CD4-positive, alpha-beta T cell (primary cell): ENCODE results near the gene EPHB4. TPM values are rescaled to one million over a fixed set of nuclear protein-coding genes. Genes with fewer than 3 reads are reported as not detected.
A peak's percentile ranks its signal among the peaks of the same experiment; 100 is the strongest.

Source experiments
- ATAC-seq: fragments of 200-7000 bp; cut with Tn5 transposase; one replicate; pipeline ENCODE4 v1.10.0; 2022; ENCODE audit warnings: mild to moderate bottlenecking; ENCODE audit not compliant: poor library complexity
- CTCF ChIA-PET: fragments of 350-600 bp; sonication (Branson Sonifier 250); formaldehyde crosslinking; loops from one replicate; lab custom pipeline; 2021; ENCODE audit warnings: antibody characterized with exemption, inconsistent platforms; lab: Charles Lee
- POLR2A ChIA-PET: fragments of 350-600 bp; sonication (Branson Sonifier 250); formaldehyde crosslinking; loops from one replicate; lab custom pipeline; 2021; ENCODE audit warnings: antibody characterized with exemption, inconsistent platforms; lab: Charles Lee
- DNase-seq, 14 experiments: peaks; one replicate each; pipeline ENCODE4 v3.0.0-alpha.2; 2013 to 2020; ENCODE audit warnings: mixed read lengths in 2 of 14
- H3K27ac ChIP-seq, 2 donors: one replicate each; pipeline versions ENCODE4 v1.5.1 to v1.7.0; 2013; ENCODE audit warnings: low read length in 2 of 2, low read depth in 1 of 2, mild to moderate bottlenecking in 1 of 2
- H3K27me3 ChIP-seq, 2 experiments: 1 replicate in 1 of 2; 2 replicates in 1 of 2; pipeline versions ENCODE4 v1.6.1 to v1.7.0; 2013; ENCODE audit warnings: low read length in 2 of 2, control low read depth in 1 of 2, mild to moderate bottlenecking in 1 of 2, moderate library complexity in 1 of 2; ENCODE audit not compliant: insufficient read depth in 2 of 2, control insufficient read depth in 1 of 2
- H3K36me3 ChIP-seq: one replicate; pipeline ENCODE4 v1.6.1; 2013; ENCODE audit warnings: low read length, control low read depth; ENCODE audit not compliant: insufficient read depth
- H3K4me1 ChIP-seq: one replicate; pipeline ENCODE4 v1.6.1; 2013; ENCODE audit warnings: low read length, control low read depth; ENCODE audit not compliant: insufficient read depth
- H3K4me3 ChIP-seq: one replicate; pipeline ENCODE4 v1.5.1; 2013; ENCODE audit warnings: mild to moderate bottlenecking, low read length, moderate library complexity
- H3K9me3 ChIP-seq, 2 experiments: 1 replicate in 1 of 2; 2 replicates in 1 of 2; pipeline versions ENCODE4 v1.6.1 to v1.7.0; 2013; ENCODE audit warnings: low read length in 2 of 2, mild to moderate bottlenecking in 2 of 2, control low read depth in 1 of 2, moderate library complexity in 1 of 2; ENCODE audit not compliant: control insufficient read depth in 1 of 2, insufficient read depth in 1 of 2
- H3K27ac Mint-ChIP-seq: one replicate; pipeline ENCODE4 v1.8.0; 2020; ENCODE audit warnings: mixed read lengths
- H3K27me3 Mint-ChIP-seq: one replicate; pipeline ENCODE4 v1.8.0; 2021; ENCODE audit warnings: mixed read lengths
- H3K36me3 Mint-ChIP-seq: one replicate; pipeline ENCODE4 v1.8.0; 2021; ENCODE audit warnings: low read depth, mixed read lengths
- H3K4me1 Mint-ChIP-seq: one replicate; pipeline ENCODE4 v1.8.0; 2021; ENCODE audit warnings: low read depth, mixed read lengths
- H3K4me3 Mint-ChIP-seq: one replicate; pipeline ENCODE4 v1.8.0; 2020; ENCODE audit warnings: mild to moderate bottlenecking, mixed read lengths
- H3K9me3 Mint-ChIP-seq: one replicate; pipeline ENCODE4 v1.8.0; 2020; ENCODE audit warnings: mixed read lengths
- CTCF ChIP-seq: fragments of 200-600 bp; IDR thresholded peaks from one replicate; pipeline ENCODE4 v1.8.0; 2022; ENCODE audit warnings: antibody characterized with exemption, mild to moderate bottlenecking
- intact Hi-C, 2 experiments: fragments of 100-400 bp; cut with DNase I in 1 of 2; cut with micrococcal nuclease in 1 of 2; formaldehyde crosslinking; loops; one replicate each; pipeline versions ENCODE4 v1.15.1 to v1.9.0; 2023 to 2025; cut with DNase I, micrococcal nuclease
- total RNA-seq, 174 experiments: library from RNA in 2 of 174; stranded (reverse) in 2 of 174; gene quantifications; one replicate each; pipeline ENCODE4 v1.2.3 and lab custom pipeline; 2021 to 2026

The EPHB4 gene
- total RNA-seq, 2 experiments from 2014 or later: 8.4 to 8.9 TPM

GRCh38 chr7:100786323-100786722 is 41.0 kb downstream of the EPHB4 start:
- Histone ChIP-seq H3K9me3 (peaks cover 0 to 9% of the 10 kb centered on the region in 2 experiments), H3K4me1 (no peaks in the 10 kb centered on the region), H3K36me3 (no peaks in the 10 kb centered on the region), H3K27ac (no peak overlapping the region), H3K27me3 (peaks cover 0 to 7% of the 10 kb centered on the region in 2 experiments), H3K4me3 (no peak overlapping the region)
- H3K27ac Mint-ChIP-seq: no peak overlapping the region
- H3K27me3 Mint-ChIP-seq: peaks cover 22% of the 10 kb centered on the region
- no peaks in the 10 kb centered on the region for H3K9me3 Mint-ChIP-seq
- peaks cover 4% of the 10 kb centered on the region for H3K4me1 Mint-ChIP-seq
- ChIA-PET POLR2A (no interaction called here), CTCF (no interaction called here)
- ATAC-seq: no peak
- intact Hi-C loops: no loop called here
- H3K4me3 Mint-ChIP-seq: no peak overlapping the region
- no peak for DNase-seq
- H3K36me3 Mint-ChIP-seq: no peaks in the 10 kb centered on the region
- TF ChIP-seq CTCF: no peak

GRCh38 chr7:100785878-100786277 is 41.4 kb downstream of the EPHB4 start:
- Histone ChIP-seq H3K36me3 (no peaks in the 10 kb centered on the region), H3K4me1 (no peaks in the 10 kb centered on the region), H3K9me3 (peaks cover 0 to 9% of the 10 kb centered on the region in 2 experiments), H3K27ac (no peak overlapping the region), H3K4me3 (no peak overlapping the region), H3K27me3 (peaks cover 0 to 7% of the 10 kb centered on the region in 2 experiments)
- ATAC-seq: peak; percentile 32
- DNase-seq: no peak
- H3K9me3 Mint-ChIP-seq: no peaks in the 10 kb centered on the region
- H3K4me3 Mint-ChIP-seq: no peak overlapping the region
- H3K4me1 Mint-ChIP-seq: peaks cover 4% of the 10 kb centered on the region
- H3K27ac Mint-ChIP-seq: no peak overlapping the region
- H3K27me3 Mint-ChIP-seq: peaks cover 22% of the 10 kb centered on the region
- intact Hi-C loops: no loop called here
- TF ChIP-seq CTCF: no peak
- H3K36me3 Mint-ChIP-seq: no peaks in the 10 kb centered on the region
- ChIA-PET POLR2A (no interaction called here), CTCF (no interaction called here)

GRCh38 chr7:100783804-100784203 is 43.5 kb downstream of the EPHB4 start:
- ChIA-PET POLR2A (no interaction called here), CTCF (no interaction called here)
- DNase-seq (no peak), ATAC-seq (no peak)
- no peak overlapping the region for H3K4me3 ChIP-seq
- intact Hi-C loops: no loop called here
- peaks cover 0 to 7% of the 10 kb centered on the region in 2 experiments for H3K27me3 ChIP-seq
- no peaks in the 10 kb centered on the region for H3K36me3 ChIP-seq
- H3K9me3 ChIP-seq: peaks cover 0 to 9% of the 10 kb centered on the region in 2 experiments
- H3K4me1 Mint-ChIP-seq: peaks cover 4% of the 10 kb centered on the region
- no peak for TF ChIP-seq CTCF
- H3K9me3 Mint-ChIP-seq: no peaks in the 10 kb centered on the region
- no peaks in the 10 kb centered on the region for H3K4me1 ChIP-seq
- H3K4me3 Mint-ChIP-seq: no peak overlapping the region
- H3K27me3 Mint-ChIP-seq: peaks cover 22% of the 10 kb centered on the region
- H3K36me3 Mint-ChIP-seq: no peaks in the 10 kb centered on the region
- no peak overlapping the region for H3K27ac Mint-ChIP-seq
- H3K27ac ChIP-seq: no peak overlapping the region
